Sigmoid colon (tissue), 7 donors: Measurements from ENCODE around the gene ZNF302. TPM values are rescaled to one million over a fixed set of nuclear protein-coding genes. Genes with fewer than 3 reads are reported as not detected.
A peak's percentile ranks its signal among the peaks of the same experiment; 100 is the strongest.

Experiments used
- DNase-seq: peaks from one replicate; pipeline ENCODE4 v3.0.0-alpha.2; 2019
- H3K27ac ChIP-seq, 4 donors: fragments of 200-600 bp; sonication (generic); one replicate each; pipeline ENCODE4 v1.5.1; 2016 to 2019; ENCODE audit warnings: mild to moderate bottlenecking in 1 of 4
- H3K27me3 ChIP-seq, 3 donors: fragments of 200-600 bp; sonication (generic); one replicate each; pipeline ENCODE4 v1.5.1; 2019; ENCODE audit warnings: mild to moderate bottlenecking in 1 of 3
- H3K36me3 ChIP-seq, 4 donors: fragments of 200-600 bp; sonication (generic); one replicate each; pipeline ENCODE4 v1.5.1; 2016 to 2019
- H3K4me1 ChIP-seq, 4 donors: fragments of 200-600 bp; sonication (generic); one replicate each; pipeline ENCODE4 v1.5.1; 2017 to 2019
- H3K4me3 ChIP-seq, 4 donors: fragments of 200-600 bp; sonication (generic); one replicate each; pipeline ENCODE4 v1.5.1; 2017 to 2019; ENCODE audit warnings: mild to moderate bottlenecking in 2 of 4, moderate library complexity in 1 of 4
- H3K9me3 ChIP-seq, 4 donors: fragments of 200-600 bp in 3 of 4; sonication (generic) in 3 of 4; one replicate each; pipeline versions ENCODE4 v1.5.1 to v1.6.1; 2013 to 2019
- CTCF ChIP-seq, 4 experiments: fragments of 450-650 bp in 3 of 4; fragments of 200-600 bp in 1 of 4; IDR thresholded peaks; one replicate each; pipeline ENCODE4 v1.5.1; 2016 to 2019; ENCODE audit warnings: antibody characterized with exemption in 4 of 4, mild to moderate bottlenecking in 3 of 4, moderate library complexity in 2 of 4
- POLR2AphosphoS5 ChIP-seq, 4 donors: sonication (generic); formaldehyde crosslinking; IDR thresholded peaks; one replicate each; pipeline ENCODE4 v1.6.1; 2017; ENCODE audit warnings: antibody characterized with exemption in 4 of 4
- WGBS, 2 donors: extraction: QIAGEN DNeasy Blood & Tissue Kit; methylation state at CpG; one replicate each; pipeline ENCODE4 v1.1.7; 2013; 5-methylcytosine and 5-hydroxymethylcytosine counted together
- intact Hi-C: fragments of 100-400 bp; cut with DNase I; formaldehyde crosslinking; loops from one replicate; pipeline ENCODE4 v1.15.1; 2023
- polyA plus RNA-seq, 3 donors: library from polyadenylated mRNA; stranded (reverse); fragments of 200-250 nt; gene quantifications; one replicate each; pipeline ENCODE4 v1.2.3, GENCODE V29; 2013
- small RNA-seq, 3 donors: library from RNA; depleted of rRNA; stranded (forward); fragments of <200 nt; gene quantifications; one replicate each; pipeline ENCODE3, GENCODE V24; 2016
- total RNA-seq, 4 donors: library from RNA; depleted of rRNA; stranded (reverse); fragments of >200 nt; gene quantifications; one replicate each; pipeline ENCODE4 v1.1.0, GENCODE V29; 2016
- donor health status: healthy with polysubstance abuse.
- donor health status: Bipolar disorder and iron deficiency.
- donor health status: healthy.

The ZNF302 gene
- total and polyA plus RNA-seq, 7 donors: 7.4 to 40.6 (median 22.7) TPM

DNA sequence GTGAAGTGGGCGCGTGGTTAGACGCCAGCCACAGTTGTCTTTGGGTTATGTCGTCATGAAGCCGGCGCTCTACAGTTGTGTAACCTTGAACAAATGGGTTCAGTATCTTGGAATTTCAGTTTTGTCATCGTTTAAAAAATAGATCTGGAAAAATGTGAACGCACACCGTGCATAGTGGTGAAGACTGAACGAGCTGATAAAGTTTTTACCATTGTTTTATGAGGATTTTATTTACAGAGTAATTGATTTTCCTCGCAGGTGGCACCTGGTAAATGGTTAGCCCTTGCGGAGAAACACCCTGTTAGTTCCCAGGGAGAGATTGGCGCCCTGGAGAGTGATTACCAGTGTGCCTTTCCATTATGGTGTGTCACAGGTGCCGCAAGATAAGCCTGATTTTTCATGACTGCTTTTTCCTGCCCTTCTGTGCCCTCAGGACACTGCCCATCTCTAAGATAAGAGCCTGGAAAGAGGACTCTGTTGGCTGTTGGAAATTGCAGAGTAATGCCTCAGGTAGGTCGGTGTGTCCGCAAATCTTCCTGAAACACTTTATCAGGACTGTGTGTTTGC, 57.1 kb downstream of the ZNF302 start:
- Histone ChIP-seq H3K27ac (peak overlapping the region; percentile 93 to 99 (median 96)), H3K36me3 (peaks cover 2 to 44% (median 26%) of the 10 kb centered on the region in 4 donors), H3K9me3 (peaks cover 0 to 15% (median 6%) of the 10 kb centered on the region in 4 donors), H3K4me3 (peak overlapping the region; percentile 68 to 90 (median 77)), H3K4me1 (peaks cover 0 to 30% (median 26%) of the 10 kb centered on the region in 4 donors), H3K27me3 (no peaks in the 10 kb centered on the region)
- intact Hi-C loops: loop anchor here (2.0 kb wide), 1 partner anchor 38 kb away; the partner anchor contains the start of gene ZNF599
- 5 to 16% methylated on average over 16 of the region's 16 CpGs for WGBS, 2 donors
- DNase-seq: no peak
- TF ChIP-seq POLR2AphosphoS5 (IDR thresholded peaks at IDR 0.05) (peak in 1 of 4 donors; percentile 3), CTCF (IDR thresholded peaks at IDR 0.05) (no peak)

Small RNA genes lying within 50 kb of the gene (small RNA-seq; reads per million reads assigned to genes)
- 0 reads per million in 3 donors for gene RF00611

Other genes starting within 250 kb of the ZNF302 start
- 10 to 100 TPM; 55.7 to 99.4 (median 71.8) TPM for gene UBA2, start 249.3 kb upstream of the ZNF302 start, total RNA-seq
- 10 to 100 TPM; 31.8 to 58.5 (median 34.9) TPM for gene UBA2, start 249.3 kb upstream of the ZNF302 start, polyA plus RNA-seq
- 10 to 100 TPM in 3 of 4 donors, 1 to 10 TPM in 1; 3.3 to 20.5 (median 16.9) TPM for gene WTIP, start 195.9 kb upstream of the ZNF302 start, total RNA-seq
- 1 to 10 TPM; 2.2 to 3.0 (median 3.0) TPM for gene WTIP, start 195.9 kb upstream of the ZNF302 start, polyA plus RNA-seq
- 1 to 10 TPM in 2 of 4 donors, under 1 TPM in 2; 0.49 to 1.7 (median 1.1) TPM for gene SCGB2B2, start 519 bp upstream of the ZNF302 start, total RNA-seq
- under 1 TPM in 1 of 3 donors, not detected in 2; 0.71 TPM for gene SCGB2B2, start 519 bp upstream of the ZNF302 start, polyA plus RNA-seq
- gene ZNF181, start 56.6 kb downstream of the ZNF302 start, total RNA-seq: 10 to 100 TPM; 26.6 to 52.3 (median 42.4) TPM
- gene ZNF181, start 56.6 kb downstream of the ZNF302 start, polyA plus RNA-seq: 1 to 10 TPM; 4.4 to 8.3 (median 5.4) TPM
- gene ZNF599, start 95.5 kb downstream of the ZNF302 start, total RNA-seq: 10 to 100 TPM in 1 of 4 donors, 1 to 10 TPM in 3; 7.1 to 11.9 (median 7.3) TPM
- gene ZNF599, start 95.5 kb downstream of the ZNF302 start, polyA plus RNA-seq: 1 to 10 TPM in 2 of 3 donors, under 1 TPM in 1; 0.46 to 5.4 (median 4.2) TPM
- 1 to 10 TPM; 1.7 to 3.9 (median 1.9) TPM for gene ZNF30, start 249.2 kb downstream of the ZNF302 start, total RNA-seq
- gene ZNF30, start 249.2 kb downstream of the ZNF302 start, polyA plus RNA-seq: 1 to 10 TPM in 1 of 3 donors, under 1 TPM in 2; 0.46 to 1.8 (median 0.60) TPM